Measurements from ENCODE around the gene RNF149. TPM values are rescaled to one million over a fixed set of nuclear protein-coding genes. Genes with fewer than 3 reads are reported as not detected.
A peak's percentile ranks its signal among the peaks of the same experiment; 100 is the strongest.

RNF149 gene
- total RNA-seq (10 to 100 TPM; 38.4 to 98.4 (median 55.5) TPM), polyA plus RNA-seq (10 to 100 TPM; 31.5 to 48.5 (median 39.5) TPM)
- long read RNA-seq, donor 1, transcript RNF149-201 (7 exons, 2,458 nt), result major isoform, 8 of 15 reads
- long read RNA-seq, donor 1, partial matches to known transcripts, result 7 of 15 reads
- long read RNA-seq, donor 1, other reads (novel, unspliced or antisense), result 0 of 15 reads
- long read RNA-seq, donor 2, transcript RNF149-201 (7 exons, 2,458 nt), result major isoform, 9 of 9 reads
- long read RNA-seq, donor 2, partial matches to known transcripts, result 0 of 9 reads
- long read RNA-seq, donor 2, other reads (novel, unspliced or antisense), result 0 of 9 reads
- long read RNA-seq, donor 3, transcript RNF149-201 (7 exons, 2,458 nt), result major isoform, 11 of 11 reads
- long read RNA-seq, donor 3, partial matches to known transcripts, result 0 of 11 reads
- long read RNA-seq, donor 3, other reads (novel, unspliced or antisense), result 0 of 11 reads
- long read RNA-seq, donor 4, transcript RNF149-201 (7 exons, 2,458 nt), result major isoform, 27 of 40 reads
- long read RNA-seq, donor 4, partial matches to known transcripts, result 6 of 40 reads
- long read RNA-seq, donor 4, other reads (novel, unspliced or antisense), result 7 of 40 reads
- long read RNA-seq, donor 5, transcript RNF149-201 (7 exons, 2,458 nt), result major isoform, 91 of 118 reads
- long read RNA-seq, donor 5, partial matches to known transcripts, result 8 of 118 reads
- long read RNA-seq, donor 5, other reads (novel, unspliced or antisense), result 18 of 118 reads
- long read RNA-seq, donor 6, transcript RNF149-201 (7 exons, 2,458 nt), result major isoform, 15 of 19 reads
- long read RNA-seq, donor 6, partial matches to known transcripts, result 3 of 19 reads
- long read RNA-seq, donor 6, other reads (novel, unspliced or antisense), result 1 of 19 reads
- long read RNA-seq, donor 7, transcript RNF149-201 (7 exons, 2,458 nt), result major isoform, 6 of 6 reads
- long read RNA-seq, donor 7, partial matches to known transcripts, result 0 of 6 reads
- long read RNA-seq, donor 7, other reads (novel, unspliced or antisense), result 0 of 6 reads
- long read RNA-seq, donor 8, transcript RNF149-201 (7 exons, 2,458 nt), result major isoform, 23 of 23 reads
- long read RNA-seq, donor 8, partial matches to known transcripts, result 0 of 23 reads
- long read RNA-seq, donor 8, other reads (novel, unspliced or antisense), result 0 of 23 reads
- long read RNA-seq, donor 9, transcript RNF149-201 (7 exons, 2,458 nt), result major isoform, 6 of 20 reads
- long read RNA-seq, donor 9, partial matches to known transcripts, result 13 of 20 reads
- long read RNA-seq, donor 9, other reads (novel, unspliced or antisense), result 0 of 20 reads
- long read RNA-seq, donor 10, transcript RNF149-201 (7 exons, 2,458 nt), result major isoform, 7 of 7 reads
- long read RNA-seq, donor 10, partial matches to known transcripts, result 0 of 7 reads
- long read RNA-seq, donor 10, other reads (novel, unspliced or antisense), result 0 of 7 reads

DNA sequence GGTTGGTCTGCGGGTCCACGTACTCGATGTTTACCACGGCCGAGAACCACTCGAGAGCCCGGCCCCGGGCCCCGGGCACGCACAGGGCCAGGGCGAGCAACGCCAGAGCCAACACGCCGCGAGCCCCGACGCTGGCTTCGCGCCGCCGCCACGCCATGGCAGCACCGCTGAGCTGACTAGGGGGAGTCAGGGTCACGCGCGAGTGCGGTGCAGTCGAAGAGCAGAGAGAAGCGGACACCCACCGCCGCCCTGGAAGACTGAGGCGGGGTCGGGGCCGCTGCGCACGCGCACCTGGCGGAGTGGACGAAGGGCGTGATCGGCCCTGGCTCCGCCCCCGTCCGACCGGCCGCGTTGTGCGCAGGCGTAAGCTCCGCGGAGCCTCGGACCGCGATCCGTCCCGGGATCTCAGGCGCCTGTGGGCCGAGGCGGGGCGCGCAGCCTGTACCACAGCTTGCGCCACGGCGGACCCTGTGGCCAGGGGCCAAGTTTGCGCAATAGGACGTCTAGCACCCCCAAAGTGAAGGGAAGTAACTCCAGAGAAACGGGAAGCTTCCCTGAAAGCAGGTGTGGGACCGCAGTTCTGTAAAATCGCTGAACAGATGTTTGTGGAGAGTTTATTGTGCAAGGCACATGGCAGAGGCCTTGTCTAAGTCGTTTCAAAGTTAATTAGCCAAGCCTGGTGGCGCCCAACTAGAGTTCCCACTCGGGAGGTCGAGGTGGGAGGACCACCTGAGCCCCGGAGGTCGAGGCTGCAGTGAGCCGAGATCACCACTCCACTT, at the start of gene RNF149:
Gene RNF149, minus strand, starts transcription at position 270 of the 779 bp plus-strand sequence. Its CDS starts 113 bp downstream, at position 157.
- TF ChIP-seq POLR2A (IDR thresholded peaks at IDR 0.05) (peak; percentile 74 to 92), CTCF (IDR thresholded peaks at IDR 0.05) (peak in 3 of 6 experiments; percentile 21 to 60 (median 43))
- H3K9me3 ChIP-seq (replicated peaks in 1 of 3), result no peaks in the 10 kb centered on the region
- no peaks in the 10 kb centered on the region for H3K27me3 ChIP-seq
- H3K27ac ChIP-seq, result peak within 1 kb of the TSS; percentile 20 to 96 (median 90)
- intact Hi-C loops (cut with DNase I), result no loop called here
- peaks cover 13 to 41% of the 10 kb centered on the region in 2 donors for H3K4me1 ChIP-seq (replicated peaks in 1 of 2)
- H3K36me3 ChIP-seq (replicated peaks in 1 of 2), result no peaks in the 10 kb centered on the region
- peak within 1 kb of the TSS; percentile 26 to 95 (median 71) for H3K4me3 ChIP-seq
- DNase-seq, result peak; percentile 92 to 95 (median 94)
- 3 to 20% (median 8%) methylated on average over 16 to 76 of the region's 76 CpGs for WGBS, 4 donors

DNA sequence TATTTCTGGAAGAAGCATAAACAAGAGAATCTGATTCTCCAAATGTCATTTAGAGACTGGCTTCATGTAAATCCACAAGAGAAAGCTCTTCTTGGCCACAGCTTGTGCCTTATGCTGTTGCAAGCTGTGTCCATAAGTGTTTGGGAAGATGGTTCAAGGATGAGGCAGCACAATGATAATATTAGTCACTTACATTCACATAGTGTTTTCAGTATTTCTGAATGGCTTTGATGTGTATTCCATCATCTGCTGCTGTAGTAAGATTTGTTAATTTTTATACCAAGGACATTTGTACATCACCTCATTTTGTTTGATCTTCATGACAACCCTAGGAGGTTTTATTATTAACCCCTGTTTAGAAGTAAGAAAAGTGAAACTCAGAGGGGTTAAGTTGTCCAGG, 48.9 kb upstream of the RNF149 start:
- H3K4me1 ChIP-seq (replicated peaks in 1 of 2), result peaks cover 5% of the 10 kb centered on the region in 2 donors
- H3K27ac ChIP-seq, result no peak overlapping the region
- no peaks in the 10 kb centered on the region for H3K36me3 ChIP-seq (replicated peaks in 1 of 2)
- TF ChIP-seq CTCF (IDR thresholded peaks at IDR 0.05) (no peak), POLR2A (IDR thresholded peaks at IDR 0.05) (no peak)
- intact Hi-C loops (cut with DNase I), result no loop called here
- no peak overlapping the region for H3K4me3 ChIP-seq
- no peaks in the 10 kb centered on the region for H3K9me3 ChIP-seq (replicated peaks in 1 of 3)
- H3K27me3 ChIP-seq, result no peaks in the 10 kb centered on the region
- no peak for DNase-seq

- intact Hi-C loops (cut with DNase I), result no loop called here
- Histone ChIP-seq H3K27ac (no peak overlapping the region), H3K4me1 (replicated peaks in 1 of 2) (peaks cover 5% of the 10 kb centered on the region in 2 donors), H3K27me3 (no peaks in the 10 kb centered on the region), H3K9me3 (replicated peaks in 1 of 3) (no peaks in the 10 kb centered on the region), H3K4me3 (no peak overlapping the region), H3K36me3 (replicated peaks in 1 of 2) (no peaks in the 10 kb centered on the region)
- DNase-seq, result no peak
- 67 to 79% (median 74%) methylated on average over 2 of the region's 2 CpGs for WGBS, 4 donors
- TF ChIP-seq CTCF (IDR thresholded peaks at IDR 0.05), result no peak
- no peak for TF ChIP-seq POLR2A (IDR thresholded peaks at IDR 0.05)
Observed at GRCh38 chr2:101356521-101356920, 48.0 kb upstream of the RNF149 start.

All from adrenal gland (tissue), 19 donors.